ENCODE results near the gene PSMB8.

Gene PSMB8

GRCh38 chr6:32799168-32799567 lies 44.7 kb downstream of the PSMB8 start:
- DNase-seq (ENCODE audit: low read depth in 2 of 2): no peak

GRCh38 chr6:32796848-32797776 lies 46.7 kb downstream of the PSMB8 start:
- peak; percentile 64 to 67 for DNase-seq (ENCODE audit: low read depth in 2 of 2)

- no peak for DNase-seq (ENCODE audit: low read depth in 2 of 2)
These were observed 49.3 kb downstream of the PSMB8 start for GRCh38 chr6:32794510-32794909.

- DNase-seq (ENCODE audit: low read depth in 2 of 2): no peak
These were observed 50.9 kb downstream of the PSMB8 start for GRCh38 chr6:32792901-32793435.

All from stimulated activated CD8-positive, alpha-beta memory T cell treated with anti-CD3 and anti-CD28 coated beads, Interleukin-2, amount 100 ng/mL, for 1 hour (primary cell).